GM18909 (cell line): ENCODE results near the gene GAS2.
A peak's percentile ranks its signal among the peaks of the same experiment; 100 is the strongest.
"Not testable (repeated sequence)": the region's sequence is repeated elsewhere in the genome, so short reads cannot be mapped to it uniquely, and the experiment has no call there.

ENCODE experiments used
- ATAC-seq: cut with Tn5 transposase; IDR thresholded peaks from one replicate; pipeline ENCODE4 v1.9.1; 2021; ENCODE audit warnings: mild to moderate bottlenecking; ENCODE audit not compliant: unreplicated experiment, poor library complexity

The GAS2 gene

DNA sequence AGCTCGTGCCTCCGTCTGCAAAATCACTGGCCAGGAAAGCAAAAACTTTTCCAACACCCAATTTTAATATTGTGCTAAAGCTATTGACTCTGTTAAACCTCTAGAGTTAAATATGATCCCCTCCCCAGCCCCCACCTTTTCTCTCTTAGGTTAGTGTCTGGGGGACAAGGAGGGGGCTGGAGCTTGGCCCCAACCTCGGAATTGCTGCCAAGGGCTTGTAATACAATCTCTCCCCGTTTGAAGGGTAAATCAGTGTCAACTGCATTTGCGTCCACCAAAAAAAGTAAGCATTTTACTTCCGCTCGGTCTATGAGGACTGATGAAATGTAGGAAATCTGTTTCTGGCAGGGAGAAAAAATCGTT, at the start of gene GAS2:
TSS of gene GAS2 (plus strand) at position 287 of the 363 bp plus-strand sequence. CDS start 8,259 bp downstream, outside the sequence.
- ATAC-seq: peak; percentile 15

DNA sequence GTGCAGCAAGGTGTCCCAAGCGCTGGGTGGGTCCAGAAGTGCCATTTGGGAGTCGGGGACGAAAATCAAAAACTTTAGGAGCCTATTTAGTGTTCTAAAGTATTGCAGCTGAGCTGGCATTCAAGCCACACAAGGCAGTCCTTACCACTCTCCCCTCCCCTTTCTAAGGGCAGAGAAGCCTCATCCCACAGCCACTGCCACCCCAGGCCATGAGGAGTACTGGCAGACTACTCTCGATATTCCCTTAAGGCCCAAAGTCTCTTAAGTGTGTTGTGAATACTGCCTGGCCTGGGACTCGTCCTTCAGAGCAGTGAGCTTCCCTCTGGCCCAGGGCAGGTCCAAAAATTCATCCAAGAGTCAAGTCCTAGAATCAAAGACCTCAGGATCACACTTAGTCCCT, 48.5 kb upstream of the GAS2 start:
- no peak for ATAC-seq

DNA sequence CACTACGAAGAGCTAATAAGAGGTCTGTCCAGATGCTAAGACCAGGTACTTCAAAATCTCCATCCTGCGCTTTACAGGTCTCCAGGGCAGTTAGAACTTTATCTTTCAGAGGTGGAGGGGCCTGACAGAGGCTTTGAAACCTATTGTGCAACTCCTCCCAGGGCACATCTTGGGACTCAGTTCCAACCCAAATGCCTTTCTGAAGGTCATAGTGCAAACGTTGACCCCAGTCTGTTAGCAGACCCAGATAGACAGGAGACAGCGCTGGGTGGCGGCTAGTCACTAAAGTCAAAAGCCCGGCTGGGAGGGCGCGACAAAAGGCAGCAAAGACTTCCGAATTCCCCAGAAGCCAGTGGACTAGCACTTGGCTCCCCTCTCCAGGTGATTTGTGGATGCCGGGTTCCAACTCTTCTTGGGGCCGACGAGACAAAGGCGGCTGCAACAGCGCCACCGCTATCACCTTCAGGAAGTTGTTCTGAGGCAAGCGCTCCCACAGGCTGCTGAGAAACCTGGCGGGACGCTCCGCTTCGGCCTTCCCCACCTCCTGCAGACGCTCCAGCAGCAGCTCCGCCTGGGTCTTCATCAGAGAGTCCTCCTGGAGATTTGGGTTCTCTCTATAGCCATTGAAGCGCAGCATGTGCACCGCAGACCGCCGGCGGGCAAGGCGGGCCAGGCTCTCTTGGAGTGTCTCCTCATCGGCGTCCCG, 41.5 kb upstream of the GAS2 start:
- ATAC-seq: peak; percentile 70

DNA sequence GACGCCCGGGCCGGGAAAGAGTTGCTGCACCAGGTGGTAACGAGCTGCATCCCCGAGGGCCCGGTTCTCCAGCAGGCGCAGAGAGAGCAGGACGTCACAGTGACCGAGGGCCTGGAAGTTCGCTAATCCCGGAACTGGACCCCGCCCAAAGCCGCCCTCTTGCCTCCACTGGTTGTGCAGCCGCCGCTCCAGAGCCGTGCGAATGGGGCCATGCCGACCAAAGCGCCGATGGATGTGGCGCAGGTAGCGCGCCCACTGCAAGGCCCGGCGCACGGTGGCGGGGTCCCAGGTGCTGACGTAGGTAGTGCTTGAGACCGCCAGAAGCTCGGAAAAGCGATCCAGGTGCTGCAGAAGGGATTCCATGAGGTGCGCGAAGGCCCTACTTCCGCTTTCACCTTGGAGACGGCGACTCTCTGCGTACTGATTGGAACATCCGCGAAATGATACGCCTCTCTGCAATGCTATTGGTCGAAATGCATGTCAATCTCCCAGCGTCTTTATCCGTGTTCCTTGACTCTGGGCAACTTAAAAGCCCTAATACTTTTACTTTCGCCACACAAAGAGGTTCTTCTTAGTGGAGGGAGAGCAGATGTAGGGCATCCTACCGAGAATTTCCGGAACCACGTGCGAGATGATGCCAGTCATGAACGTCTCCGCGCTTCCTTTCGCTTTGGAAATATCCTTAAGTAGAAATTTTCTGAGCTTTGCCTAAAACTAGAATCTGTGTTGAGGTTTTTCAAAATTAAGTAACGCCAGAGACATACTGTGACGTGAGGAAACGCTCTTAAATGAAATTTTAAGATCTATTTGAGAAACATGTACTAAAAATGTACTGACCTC, 40.7 kb upstream of the GAS2 start, which contains the start of gene FANCF:
TSS of gene FANCF (minus strand) at position 376 of the 840 bp plus-strand sequence. CDS start at position 363, 13 bp downstream.
- peak; percentile 97 for ATAC-seq

DNA sequence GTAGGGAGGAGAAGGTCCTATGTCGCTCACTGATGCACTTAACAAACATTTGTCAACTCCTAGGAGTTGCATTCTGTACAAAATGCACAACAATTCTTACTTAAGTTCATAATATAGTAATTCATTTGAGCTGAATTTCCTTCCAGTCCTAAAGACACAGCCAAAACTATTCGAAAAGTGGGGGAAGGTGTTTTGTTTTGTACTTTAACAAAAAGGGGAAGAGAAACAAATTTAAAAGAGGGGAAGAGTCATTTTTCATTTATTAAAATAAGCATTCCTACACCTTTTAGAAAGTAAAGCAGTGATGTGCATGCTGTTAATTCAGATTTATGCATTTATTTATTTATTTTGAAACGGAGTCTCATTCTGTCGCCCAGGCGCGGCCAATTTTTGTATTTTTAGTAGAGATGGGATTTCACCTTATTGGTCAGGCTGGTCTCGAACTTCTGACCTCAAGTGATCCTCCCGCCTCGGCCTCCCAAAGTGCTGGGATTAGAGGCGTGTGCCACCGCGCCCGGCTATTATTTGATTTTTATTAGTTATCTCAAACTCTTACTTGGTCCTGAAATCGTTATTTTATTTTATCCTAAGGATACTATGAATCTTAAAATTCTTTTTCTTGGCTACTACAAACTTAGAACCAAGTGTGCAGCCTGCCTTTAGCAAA, 39.7 kb upstream of the GAS2 start:
- no peak for ATAC-seq

DNA sequence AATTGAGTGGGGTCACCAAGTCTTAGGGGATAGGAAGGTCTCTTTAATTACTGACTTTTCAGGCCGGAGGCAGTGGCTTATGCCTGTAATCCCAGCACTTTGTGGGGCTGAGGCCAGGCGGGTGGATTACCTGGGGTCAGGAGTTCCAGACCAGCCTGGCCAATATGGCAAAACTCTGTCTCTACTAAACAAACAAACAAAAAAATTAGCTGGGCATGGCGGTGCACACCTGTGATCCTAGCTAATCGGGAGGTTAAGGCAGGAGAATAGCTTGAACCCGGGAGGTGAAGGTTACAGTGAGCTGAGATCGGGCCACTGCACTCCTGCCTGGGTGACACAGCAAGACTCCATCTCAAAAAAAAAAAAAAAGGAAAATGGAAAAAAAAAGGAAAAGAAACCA, 39.0 kb upstream of the GAS2 start:
- no peak for ATAC-seq

DNA sequence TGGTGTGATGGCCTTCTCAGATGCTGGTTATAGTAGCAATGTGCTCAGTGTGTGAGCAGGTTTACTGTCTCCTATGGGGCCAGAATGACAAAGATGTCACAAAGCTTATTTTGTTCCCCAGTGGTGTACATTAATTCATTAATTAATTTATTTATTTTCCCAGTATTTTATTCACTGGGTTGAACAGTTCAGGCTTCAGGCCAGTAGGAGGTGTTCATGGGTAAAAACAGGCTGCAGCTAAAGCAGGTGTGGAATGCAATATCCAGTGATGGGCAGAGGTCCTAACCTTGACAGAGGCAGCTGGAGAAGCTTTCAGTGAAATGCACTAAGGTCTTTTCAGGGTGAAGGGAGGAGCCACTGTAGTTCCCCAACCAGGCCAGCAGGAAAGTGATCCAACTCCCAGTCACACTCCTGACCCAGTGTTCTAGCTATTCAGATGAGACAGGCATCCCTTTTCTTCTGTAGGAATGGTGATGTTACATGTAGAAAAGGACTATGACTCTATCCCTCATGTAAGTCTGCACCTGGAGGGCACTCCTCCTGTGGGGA, 33.0 kb upstream of the GAS2 start:
- no peak for ATAC-seq

DNA sequence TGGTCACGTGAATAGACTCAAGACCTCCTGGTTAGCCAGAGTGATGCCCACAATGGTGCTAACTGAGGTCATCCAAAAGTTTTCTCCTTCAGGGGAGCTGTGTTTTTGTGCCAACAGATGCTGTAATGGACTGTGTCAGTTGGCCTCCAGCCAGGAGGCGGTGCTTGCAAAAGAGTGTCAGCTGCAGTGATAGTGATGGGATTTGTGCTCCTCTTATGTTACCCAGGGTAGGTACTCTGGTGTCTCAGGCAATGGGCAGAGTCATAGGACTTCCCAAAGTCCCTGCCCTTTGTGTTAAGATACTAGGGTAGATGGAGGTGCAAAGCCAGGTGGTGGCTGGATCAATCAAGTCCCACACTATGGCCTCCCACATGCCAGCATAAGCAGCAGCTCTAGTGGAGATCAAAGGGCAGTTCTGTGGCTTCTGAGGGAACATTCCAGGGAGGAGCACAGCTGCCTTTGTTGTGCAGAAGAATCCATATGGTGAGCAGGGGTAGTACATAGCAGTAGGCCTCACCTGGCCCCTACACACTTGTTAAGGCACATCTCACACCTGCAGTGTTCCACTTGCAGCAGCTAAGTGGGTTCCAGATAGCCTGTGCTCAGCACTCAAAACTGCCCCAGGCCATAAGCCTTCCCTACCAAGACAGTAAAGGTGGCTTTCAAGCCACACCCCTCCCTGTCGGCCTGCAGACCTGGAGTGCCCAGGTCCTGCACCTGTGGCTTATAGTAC, 31.3 kb upstream of the GAS2 start:
- no peak for ATAC-seq

DNA sequence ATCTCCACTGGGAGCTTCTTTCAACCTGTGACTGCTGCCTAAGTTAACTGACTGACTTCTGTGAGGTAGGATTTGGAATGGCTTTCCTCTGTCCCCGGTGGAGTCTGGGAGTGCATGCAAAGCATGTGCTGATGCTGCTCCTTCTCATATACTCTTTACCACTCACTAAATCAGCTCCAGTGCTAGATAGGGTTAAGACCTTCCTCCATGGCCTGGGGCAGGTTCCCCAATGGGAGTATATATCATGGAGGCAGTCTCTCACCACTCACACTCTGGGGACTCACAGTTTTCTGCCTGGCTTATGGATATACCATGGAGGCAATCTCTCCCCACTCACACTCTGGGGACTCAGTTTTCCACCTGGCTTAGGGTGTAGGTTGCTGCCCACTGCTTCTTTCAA, 30.7 kb upstream of the GAS2 start:
- no peak for ATAC-seq

DNA sequence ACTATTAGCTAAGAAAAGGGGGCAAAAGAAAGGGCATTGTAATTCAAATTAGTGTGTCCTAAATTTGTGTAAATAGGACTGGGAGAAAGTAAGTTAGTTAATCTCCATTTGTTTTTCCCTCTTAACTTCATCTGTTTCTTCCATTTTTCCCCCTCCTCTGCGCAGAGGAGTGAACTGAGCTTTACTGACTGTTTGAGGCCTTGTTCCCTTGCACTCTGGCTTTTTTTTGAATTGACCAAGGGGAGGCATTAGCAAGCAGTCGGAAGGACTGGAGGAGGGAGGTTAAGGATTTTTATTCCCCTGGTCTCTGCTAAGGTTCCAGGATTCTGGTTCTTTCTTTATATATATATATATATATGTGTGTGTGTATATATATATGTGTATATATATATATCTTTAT, 25.5 kb upstream of the GAS2 start:
- no peak for ATAC-seq

DNA sequence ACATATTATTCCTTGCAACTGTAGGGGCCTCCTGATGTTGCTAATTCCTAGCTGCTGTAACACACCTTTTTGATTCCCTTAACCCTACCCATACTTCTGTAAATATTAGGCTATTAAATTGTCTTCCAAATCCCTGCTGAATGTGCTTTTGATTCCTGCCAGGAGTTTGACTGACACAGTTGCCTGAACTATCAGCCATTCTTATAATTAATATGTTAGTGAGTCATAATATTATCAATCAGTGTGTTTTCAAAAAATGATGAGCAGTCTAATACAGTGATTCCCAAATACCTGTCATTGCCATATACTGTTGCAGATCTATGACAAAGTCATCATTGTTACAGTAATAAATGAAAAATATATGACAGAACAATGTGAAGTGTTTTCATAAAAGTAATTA, 24.9 kb upstream of the GAS2 start:
- no peak for ATAC-seq

DNA sequence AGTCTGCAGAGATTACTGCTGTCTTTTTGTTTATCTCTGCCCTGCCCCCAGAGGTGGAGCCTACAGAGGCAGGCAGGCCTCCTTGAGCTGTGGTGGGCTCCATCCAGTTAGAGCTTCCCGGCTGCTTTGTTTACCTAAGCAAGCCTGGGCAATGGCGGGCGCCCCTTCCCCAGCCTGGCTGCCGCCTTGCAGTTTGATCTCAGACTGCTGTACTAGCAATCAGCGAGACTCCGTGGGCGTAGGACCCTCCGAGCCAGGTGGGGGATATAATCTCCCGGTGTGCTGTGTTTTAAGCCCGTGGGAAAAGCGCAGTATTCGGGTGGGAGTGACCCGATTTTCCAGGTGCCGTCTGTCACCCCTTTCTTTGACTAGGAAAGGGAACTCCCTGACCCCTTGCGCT, 14.1 kb upstream of the GAS2 start:
- not testable (repeated sequence) for ATAC-seq

DNA sequence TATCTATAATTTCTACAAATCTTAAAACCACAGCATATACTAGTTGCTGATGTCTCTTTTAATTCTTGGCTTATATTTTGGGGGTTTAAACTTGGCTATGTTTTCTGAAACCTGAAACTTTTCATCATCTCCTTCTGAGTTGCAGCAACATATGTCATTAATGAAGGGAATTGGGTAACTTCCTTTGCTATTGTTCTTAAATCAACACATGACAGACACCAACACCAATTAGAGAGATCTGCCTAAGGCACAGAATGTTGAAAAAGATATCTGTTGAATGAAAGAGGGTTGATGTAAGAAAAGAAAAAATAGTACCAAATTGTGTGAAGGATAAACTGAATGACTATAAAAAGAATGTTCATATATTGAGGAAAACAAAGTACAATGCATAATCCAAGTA, 10.3 kb upstream of the GAS2 start:
- no peak for ATAC-seq

DNA sequence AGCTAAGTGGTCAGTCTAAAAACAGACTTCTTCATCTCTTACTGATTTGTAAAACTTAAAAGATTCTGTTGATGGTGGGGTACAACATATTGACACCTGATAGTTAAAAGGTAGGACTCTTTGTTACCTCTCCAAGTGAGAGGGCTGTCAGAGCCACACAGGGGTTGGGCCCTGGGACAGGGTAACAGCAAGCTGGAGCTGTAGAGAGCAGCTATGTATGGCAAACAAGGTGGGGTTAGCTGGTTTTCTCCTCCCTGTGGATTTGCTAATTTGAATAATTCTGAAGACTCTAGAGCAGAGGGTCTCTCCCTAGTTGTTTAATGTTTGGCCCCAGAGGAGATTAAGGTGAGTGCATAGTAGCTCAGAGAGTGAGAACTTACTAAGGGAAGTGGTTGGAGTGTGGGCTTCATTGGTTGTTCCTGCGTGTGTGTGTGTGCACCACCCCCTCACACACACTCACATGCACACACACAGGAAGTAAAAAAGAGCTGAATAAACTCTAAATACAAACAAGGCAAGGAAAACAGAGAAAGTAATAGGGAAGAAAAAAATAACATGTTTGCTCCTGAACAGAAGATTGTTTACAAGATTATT, 9.2 kb upstream of the GAS2 start:
- ATAC-seq: peak; percentile 97

DNA sequence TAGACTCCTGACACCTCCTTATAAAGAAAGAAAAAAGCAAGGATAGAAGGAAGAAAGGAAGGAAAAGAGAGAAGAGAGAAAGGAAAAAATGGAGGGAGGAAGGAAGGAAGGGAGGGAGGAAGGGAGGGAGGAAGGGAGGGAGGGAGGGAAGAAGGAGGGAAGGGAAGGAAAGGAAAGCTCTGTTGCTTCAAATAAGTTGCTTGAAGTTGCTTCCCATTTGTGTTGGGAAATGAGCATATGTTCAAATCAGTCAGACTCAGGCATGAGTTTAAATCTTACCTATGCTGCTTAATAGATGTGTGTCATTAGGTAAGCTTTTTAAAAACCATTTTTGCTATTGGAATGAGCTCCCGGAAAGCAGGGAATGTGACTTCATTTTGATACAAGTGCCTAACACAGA, 6.6 kb upstream of the GAS2 start:
- no peak for ATAC-seq

DNA sequence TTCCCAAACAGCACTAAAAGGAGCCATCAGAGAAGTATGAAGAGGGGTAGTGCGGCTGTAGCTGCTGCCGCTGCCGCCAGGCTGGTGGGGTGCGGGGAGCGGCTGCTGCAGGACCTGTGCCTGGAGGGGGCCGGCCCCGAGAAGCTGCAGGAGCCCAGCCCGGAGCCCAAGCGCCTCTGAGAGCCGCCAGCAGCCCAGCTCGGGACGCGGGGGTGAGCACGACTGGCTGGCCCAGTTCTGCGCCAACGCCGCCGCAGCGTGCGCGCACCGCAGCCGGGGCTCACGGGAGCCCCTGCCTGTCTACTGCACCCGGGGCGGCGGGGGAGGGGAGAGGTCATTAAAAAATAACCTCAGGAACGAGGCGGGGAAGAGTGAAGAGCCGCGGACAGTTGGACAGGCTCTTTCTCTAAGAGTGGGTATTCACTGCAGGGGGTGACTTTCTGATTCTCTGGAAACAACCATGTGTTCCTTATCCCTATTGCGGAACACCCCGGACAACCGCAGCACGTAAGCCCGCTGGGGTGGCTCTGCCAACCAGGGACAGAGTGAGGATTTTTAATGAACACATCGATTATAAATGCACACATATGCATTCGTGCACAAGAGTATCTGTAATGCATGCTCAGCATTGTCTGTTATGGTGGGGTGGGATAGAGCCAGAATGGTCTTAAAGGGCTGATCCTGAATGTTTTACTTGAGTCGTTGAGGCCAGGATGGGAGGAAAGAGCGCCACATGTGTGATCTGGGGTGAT, 453 bp downstream of the GAS2 start:
- peak; percentile 62 for ATAC-seq

DNA sequence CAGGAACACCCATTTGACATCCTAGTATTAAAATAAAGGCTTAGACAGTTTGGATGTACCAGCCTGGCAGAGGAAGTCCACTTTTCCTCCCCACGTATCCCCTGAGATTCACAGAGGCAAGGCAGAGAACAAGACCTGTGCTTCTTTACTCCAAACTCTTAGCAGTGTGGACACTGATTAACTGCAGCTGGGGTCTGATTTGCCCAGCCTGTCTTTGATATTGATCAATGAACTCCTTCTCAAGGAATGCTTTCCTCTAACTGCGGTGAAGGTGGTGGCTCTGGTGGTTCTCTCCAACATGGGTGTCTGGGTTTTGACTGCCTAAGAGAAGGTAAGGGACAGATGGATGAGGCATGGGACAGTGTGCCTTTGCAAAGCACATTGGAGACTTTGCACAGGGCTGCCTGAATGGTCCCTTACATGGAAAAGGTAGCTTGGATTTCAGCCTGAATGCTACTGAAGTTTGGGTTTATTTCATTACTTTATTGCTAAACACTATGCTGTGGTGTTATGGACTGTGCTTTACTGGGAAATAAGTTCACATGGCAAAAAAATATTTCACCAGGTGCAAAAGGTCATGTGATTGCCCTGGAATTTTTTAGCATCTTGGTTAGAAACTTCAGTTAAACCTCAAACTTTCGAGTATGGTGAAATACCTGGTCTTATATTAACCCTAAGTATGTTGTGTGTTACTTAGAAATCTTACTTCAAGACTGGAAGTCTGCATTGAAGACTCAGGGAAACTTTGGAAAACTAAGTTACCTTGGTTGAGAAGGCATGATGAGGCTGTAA, 1.8 kb downstream of the GAS2 start:
- ATAC-seq: peak; percentile 39

DNA sequence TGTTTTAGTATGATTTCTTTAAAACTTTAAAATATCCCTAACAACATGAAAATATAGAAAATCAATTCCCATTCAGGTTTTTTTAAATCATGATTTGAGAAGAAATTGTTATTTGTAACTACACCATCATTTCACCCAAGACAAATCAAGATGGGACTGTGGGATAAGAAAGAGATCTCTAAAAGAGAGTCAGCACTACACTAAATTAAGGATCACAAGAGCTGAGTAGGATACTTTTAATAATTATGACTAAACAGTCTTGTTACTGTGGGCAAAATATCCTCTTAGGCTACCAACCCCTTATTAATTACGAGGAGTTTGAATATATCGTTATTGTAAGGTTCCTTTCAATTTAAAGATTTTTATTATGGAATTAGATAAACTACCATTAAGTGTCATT, 3.0 kb downstream of the GAS2 start:
- no peak for ATAC-seq
